IMR-90 (cell line): ENCODE measurements around the gene SLC6A20.
"Not testable (repeated sequence)": the region's sequence is repeated elsewhere in the genome, so short reads cannot be mapped to it uniquely, and the experiment has no call there.

Experiments used
- CEBPB ChIP-seq: IDR thresholded peaks from 2 replicates; pipeline ENCODE4 v1.6.1; 2012; ENCODE audit warnings: low read depth, low read length, improper control_type of control experiment
- CHD1 ChIP-seq: IDR thresholded peaks from 2 replicates; pipeline ENCODE4 v1.6.1; 2012; ENCODE audit warnings: low read depth, low read length, improper control_type of control experiment
- CTCF ChIP-seq: conservative IDR thresholded peaks from 2 replicates; pipeline ENCODE4 v1.5.1; 2012; ENCODE audit warnings: mild to moderate bottlenecking, low read depth, low read length, improper control_type of control experiment
- ELK1 ChIP-seq: fragments of 150-350 bp; IDR thresholded peaks from 2 replicates; pipeline ENCODE4 v1.6.1; 2016; ENCODE audit warnings: low read depth, mild to moderate bottlenecking, low read length, moderate library complexity, borderline replicate concordance
- FOS ChIP-seq: fragments of 150-350 bp; IDR thresholded peaks from 2 replicates; pipeline ENCODE4 v1.6.1; 2016; ENCODE audit warnings: low read depth, low read length
- MXI1 ChIP-seq: IDR thresholded peaks from 2 replicates; pipeline ENCODE4 v1.6.1; 2012; ENCODE audit warnings: low read depth, mild to moderate bottlenecking, low read length, moderate library complexity, borderline replicate concordance
- POLR2A ChIP-seq: IDR thresholded peaks from 2 replicates; pipeline ENCODE4 v1.6.1; 2012; ENCODE audit warnings: mild to moderate bottlenecking, low read depth, low read length
- SMC3 ChIP-seq: fragments of 150-350 bp; IDR thresholded peaks from 2 replicates; pipeline ENCODE4 v1.6.1; 2016; ENCODE audit warnings: low read depth, mild to moderate bottlenecking, antibody characterized with exemption, low read length, moderate library complexity
- USF2 ChIP-seq: fragments of 150-350 bp; IDR thresholded peaks from 2 replicates; pipeline ENCODE4 v1.6.1; 2017; ENCODE audit warnings: mild to moderate bottlenecking, antibody characterized with exemption, low read length, low read depth

GRCh38 chr3:45757141-45757540, 39.2 kb downstream of the SLC6A20 start:
- TF ChIP-seq POLR2A, CTCF, CEBPB, SMC3, USF2, CHD1, FOS, ELK1, MXI1: not testable (repeated sequence)
